NCI-H460 (cell line): Measurements from ENCODE around the gene RASGEF1B. TPM values are rescaled to one million over a fixed set of nuclear protein-coding genes. Genes with fewer than 3 reads are reported as not detected.

Experiments used
- DNase-seq: peaks from one replicate; pipeline ENCODE4 v3.0.0-alpha.2; 2016; ENCODE audit warnings: low read depth; ENCODE audit errors: extremely low read depth
- polyA plus RNA-seq: library from polyadenylated mRNA; depleted of rRNA; stranded (reverse); fragments of >200 nt; gene quantifications from 2 replicates; pipeline ENCODE4 v1.2.3, GENCODE V29; 2014; cell fraction: nucleus; rRNA removed
- total RNA-seq: library from RNA; depleted of rRNA; stranded (reverse); fragments of >200 nt; shearing (Covaris generic); gene quantifications from 2 replicates; pipeline ENCODE4 v1.2.3, GENCODE V29; 2014; rRNA removed

The RASGEF1B gene
- 0.15 TPM in 1 of 2 replicates, not detected in the other for total RNA-seq
- polyA plus RNA-seq = not detected in 2 replicates

DNA sequence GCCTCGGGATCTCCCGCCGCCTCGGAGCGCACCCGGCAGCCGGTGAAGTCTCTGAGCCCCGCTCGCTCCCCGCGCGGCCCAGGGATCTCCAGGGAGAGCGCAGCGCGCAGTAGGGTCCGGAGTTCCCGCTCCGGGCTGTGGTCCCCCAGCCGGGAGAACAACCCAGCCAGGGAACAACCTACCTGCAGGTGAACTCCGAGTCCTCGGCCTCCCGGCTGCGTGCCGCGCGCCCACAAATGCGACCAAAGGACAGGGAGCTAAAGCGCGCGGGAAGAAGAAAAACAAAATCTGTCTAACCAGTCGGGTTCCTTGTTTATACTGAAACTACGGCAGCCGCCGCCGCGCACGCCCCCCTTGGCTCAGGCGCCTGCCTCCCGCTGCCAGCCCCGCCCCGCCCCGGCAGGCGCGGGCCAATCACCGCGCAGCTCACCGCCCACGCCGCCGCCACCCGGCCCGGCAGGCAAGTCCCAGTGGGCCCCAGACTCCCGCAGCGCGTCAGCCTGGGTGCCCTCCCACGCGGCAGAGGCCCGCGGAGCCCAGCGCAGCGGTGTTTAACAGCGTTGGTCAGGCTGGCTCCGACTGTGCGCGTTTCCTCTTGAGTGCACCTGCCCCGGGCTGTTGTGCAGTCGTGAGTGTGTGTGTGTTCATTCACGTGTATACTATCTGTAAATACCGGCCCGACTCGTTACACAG, at the start of gene RASGEF1B:
TSS of gene RASGEF1B (minus strand) at position 320 of the 693 bp plus-strand sequence. CDS start 12,399 bp downstream, outside the sequence.
- peak; percentile 25 for DNase-seq

DNA sequence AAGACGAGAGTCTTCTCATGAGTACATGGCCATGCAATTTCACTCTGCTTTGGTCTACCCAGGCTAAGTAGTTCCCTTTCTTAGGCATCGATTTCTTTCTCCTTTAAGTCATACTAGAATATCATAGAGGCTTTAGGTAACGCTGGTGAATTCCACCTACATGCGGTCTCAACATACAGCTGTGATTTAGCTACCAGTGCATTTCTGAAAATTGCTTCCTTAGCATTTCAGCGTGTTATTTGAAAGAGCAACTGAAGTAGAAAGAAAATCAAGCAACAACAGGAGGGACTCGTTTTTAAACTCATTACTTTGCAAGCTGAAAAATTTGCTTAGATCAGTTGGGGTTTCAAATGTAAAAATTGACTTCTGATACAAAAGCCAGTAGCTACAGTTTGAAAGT, 48.1 kb upstream of the RASGEF1B start:
- DNase-seq = no peak

DNA sequence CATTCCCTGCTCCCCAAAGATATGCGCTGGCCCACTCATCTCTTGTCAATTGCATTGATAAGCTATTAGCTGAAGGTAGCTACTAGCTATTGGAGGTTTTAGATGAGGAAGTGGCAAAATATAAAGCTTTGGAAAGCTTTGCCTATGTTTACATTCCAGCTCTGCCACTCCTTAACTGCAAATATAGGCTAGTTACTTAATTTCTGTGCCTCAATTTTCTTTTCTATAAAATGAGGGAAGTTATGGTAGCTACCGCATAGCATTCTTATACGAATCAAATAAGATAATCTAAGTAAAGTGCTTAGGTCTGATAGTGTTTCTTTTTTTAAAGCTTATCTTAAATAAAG, 47.7 kb upstream of the RASGEF1B start:
- no peak for DNase-seq

GRCh38 chr4:81518762-81519426, 47.2 kb upstream of the RASGEF1B start:
- no peak for DNase-seq

DNA sequence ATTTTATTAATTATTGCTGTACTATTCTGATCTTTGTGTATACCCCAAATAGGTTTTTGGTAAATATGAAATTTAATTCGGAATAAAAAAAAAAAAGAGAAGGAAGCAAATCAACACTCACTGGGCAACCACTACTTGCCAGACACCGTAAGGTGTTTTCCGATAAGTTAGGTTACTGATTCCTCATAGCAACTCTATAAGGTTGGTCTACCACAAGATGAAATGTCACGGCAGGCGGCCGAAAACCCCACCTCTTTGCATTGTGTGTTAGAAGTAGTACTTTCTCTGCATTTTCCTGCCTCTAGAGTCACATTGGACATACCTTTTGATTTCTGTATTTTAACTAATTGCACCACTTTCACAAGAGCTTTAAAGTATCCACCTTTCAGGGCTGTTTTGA, 44.5 kb upstream of the RASGEF1B start:
- no peak for DNase-seq

DNA sequence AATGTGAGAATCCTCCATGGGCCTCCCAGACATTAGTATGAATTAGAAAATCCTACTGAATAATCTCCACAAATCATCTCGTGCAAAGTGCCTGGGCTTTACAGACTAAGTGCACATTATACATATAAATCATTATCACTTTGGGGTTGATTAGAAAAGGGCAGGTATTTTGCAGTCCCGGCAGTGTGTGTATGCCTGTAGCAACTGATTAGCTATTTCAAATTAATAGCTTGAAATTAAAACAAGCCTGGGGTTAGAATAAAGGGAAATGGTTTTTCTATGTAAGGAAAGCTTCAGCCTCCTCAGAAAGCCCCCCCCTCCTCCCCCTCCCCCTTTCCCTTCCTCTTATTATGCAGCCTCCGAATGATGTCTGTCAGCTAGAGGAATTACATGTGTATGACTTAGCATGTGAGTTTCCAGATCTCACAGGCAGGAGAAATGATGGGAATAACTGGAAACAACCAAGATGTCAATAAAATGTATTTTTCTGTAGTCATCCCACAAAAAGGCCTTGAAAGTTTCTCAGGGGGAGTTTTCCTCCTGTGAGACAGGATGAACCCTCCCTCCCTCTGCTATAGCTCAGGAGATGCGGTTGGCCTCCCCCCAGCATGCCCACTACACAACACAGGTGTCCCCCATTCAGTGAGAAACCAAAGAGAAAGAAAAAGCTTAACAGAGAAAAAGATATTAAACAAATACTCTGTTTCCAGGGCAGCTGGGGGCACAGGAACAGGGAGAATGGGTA, 41.2 kb upstream of the RASGEF1B start:
- no peak for DNase-seq

- DNase-seq = no peak
These were observed 40.5 kb upstream of the RASGEF1B start for GRCh38 chr4:81512001-81512756.

GRCh38 chr4:81510643-81511178, 39.0 kb upstream of the RASGEF1B start:
- no peak for DNase-seq

DNA sequence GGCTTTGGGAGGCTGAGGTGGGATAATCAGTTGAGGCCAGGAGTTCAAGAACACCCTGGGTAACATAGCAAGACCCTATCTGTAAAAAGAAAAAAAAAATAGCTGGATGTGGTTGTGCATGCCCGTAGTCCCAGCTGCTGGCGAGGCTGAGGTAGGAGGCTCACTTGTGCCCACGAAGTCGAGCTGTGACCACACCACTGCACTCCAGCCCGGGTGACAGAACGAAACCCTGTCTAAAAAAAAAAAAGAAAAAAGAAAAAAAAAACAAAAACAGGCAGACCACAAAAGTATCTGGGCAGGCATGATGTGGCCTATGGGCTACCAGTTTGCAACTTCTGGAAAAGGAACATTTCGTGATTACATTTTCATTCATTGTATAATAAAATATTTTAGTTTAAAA, 38.1 kb upstream of the RASGEF1B start:
- no peak for DNase-seq

DNA sequence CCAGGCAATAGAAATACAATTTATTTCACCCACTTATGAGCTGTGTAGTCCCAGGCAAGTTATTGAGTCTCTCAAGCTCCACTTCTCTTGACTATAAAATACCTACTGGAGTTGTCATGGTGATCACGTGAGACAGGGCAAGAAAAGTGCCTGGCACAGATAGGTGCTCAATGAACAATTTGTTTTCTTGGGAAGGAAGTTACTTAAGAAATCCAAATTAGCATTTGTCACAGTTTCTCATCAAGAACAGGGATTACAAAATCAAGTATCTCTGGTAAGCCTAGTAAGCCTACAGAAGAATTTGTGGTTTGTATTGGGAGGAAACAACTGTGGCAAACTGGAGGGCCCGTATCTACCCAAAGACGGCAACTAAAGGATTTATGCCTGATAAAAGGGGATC, 37.5 kb upstream of the RASGEF1B start:
- no peak for DNase-seq

GRCh38 chr4:81508411-81509185, 36.9 kb upstream of the RASGEF1B start:
- DNase-seq = no peak

GRCh38 chr4:81507530-81507929, 35.8 kb upstream of the RASGEF1B start:
- DNase-seq = no peak

DNA sequence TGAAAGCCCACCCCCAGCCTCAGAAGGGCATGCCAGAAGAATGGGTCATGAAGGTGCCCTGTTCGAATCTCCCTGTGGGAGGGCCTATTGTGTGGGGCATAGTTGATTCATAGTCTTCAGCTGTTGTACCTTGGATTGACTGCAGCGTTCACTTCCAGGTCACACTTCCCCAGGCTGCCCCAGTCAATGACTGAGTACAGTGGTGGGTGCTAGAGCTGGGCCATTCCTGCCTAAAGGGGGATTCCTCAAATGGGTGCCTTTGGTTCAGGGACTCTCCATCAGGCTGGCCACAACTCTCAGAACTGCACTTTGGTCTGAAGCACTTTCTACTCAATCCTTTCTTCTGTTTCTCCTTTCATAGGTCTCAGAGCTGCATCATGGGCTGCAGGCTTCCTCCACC, 35.0 kb upstream of the RASGEF1B start:
- no peak for DNase-seq

- DNase-seq = no peak
These were observed 34.0 kb upstream of the RASGEF1B start for GRCh38 chr4:81505726-81506125.

- no peak for DNase-seq
These were observed 33.4 kb upstream of the RASGEF1B start for GRCh38 chr4:81505004-81505598.

DNA sequence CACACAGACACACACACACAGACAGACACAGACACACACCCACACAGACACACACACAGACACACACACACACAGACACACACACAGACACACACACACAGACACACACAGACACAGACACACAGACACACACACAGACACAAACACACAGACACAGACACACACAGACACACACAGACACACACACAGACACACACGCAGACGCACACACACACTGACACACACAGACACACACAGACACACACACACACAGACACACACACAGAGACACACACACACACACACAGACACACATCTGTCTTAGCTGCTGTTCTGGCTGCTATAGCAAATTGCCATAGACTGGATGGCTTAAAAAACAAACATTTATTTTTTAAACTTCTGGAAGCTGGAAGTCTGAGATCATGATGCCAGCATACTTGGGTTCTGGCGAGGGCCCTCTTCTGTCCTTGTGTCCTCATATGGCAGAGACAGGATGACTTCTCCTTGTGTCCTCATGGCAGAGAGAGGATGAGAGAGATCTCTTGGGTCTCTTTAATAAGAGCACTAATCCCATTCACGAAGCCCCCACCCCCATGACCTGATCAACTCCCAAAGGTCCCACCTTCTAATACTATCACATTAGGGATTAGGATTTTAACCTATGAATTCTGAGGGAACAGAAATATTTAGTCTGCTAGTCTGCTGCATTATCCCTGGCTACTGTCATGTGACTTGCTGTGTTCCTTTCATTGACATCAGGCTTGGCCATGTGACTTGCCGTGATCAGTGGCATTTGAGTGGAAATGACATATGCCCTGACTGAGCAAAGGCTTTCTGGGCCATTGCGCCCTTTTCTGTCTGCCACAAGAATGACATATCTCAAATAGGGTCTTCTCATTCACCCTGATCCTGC, 32.7 kb upstream of the RASGEF1B start:
- DNase-seq = no peak

DNA sequence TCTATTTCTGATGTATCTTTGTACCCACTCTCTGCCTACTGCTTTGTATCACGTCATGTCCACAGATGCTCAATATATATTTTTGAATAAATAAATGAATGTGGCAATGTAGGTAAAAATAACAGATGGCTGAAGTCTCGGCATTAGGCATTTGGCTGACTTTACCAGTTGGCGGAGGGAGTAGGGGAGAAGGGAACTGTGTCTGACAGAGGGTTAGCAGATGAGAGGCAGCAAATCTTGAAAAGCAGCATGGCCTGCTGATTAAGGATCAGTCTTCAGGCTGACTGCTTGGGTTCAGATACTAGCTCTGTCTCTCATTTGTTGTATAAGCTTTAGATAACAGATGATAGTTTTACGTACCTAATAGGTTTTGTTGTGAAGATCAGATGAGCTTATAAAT, 31.9 kb upstream of the RASGEF1B start:
- no peak for DNase-seq

DNA sequence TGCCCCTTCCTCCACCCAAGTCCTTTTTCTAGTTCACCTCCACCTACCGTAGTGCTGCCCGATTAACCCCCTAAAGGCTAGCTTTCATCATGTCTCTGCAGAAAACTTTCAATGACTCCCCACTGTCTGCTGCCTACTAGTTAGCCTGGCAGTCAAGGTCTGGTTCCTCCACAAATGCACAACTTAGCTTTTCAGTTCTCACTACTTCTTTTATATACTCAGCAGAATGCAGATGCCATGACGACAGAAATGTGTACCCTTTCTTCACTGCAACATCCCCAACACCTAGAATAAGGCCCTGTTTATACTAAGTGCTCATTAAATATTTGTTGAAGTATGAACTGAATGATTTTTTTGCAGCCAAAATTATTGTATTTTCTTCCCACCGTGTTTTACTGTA, 30.9 kb upstream of the RASGEF1B start:
- DNase-seq = no peak
